ENCODE data around the gene PPP1R12A.
"Not testable (repeated sequence)": the region's sequence is repeated elsewhere in the genome, so short reads cannot be mapped to it uniquely, and the experiment has no call there.

The PPP1R12A gene

GRCh38 chr12:79935021-79935623 lies at the start of gene PPP1R12A:
Gene PPP1R12A, minus strand, starts transcription at chr12:79935097. Its CDS starts 166 bp downstream, at chr12:79934931.
- DNase-seq (peak; percentile 96), ATAC-seq (peak; percentile 94)

GRCh38 chr12:79983986-79984620 lies 49.2 kb upstream of the PPP1R12A start:
- no peak for ATAC-seq
- no peak for DNase-seq

GRCh38 chr12:79983492-79983891 lies 48.6 kb upstream of the PPP1R12A start:
- ATAC-seq (no peak), DNase-seq (no peak)

GRCh38 chr12:79982086-79983062 lies 47.5 kb upstream of the PPP1R12A start:
- DNase-seq (no peak), ATAC-seq (no peak)

- ATAC-seq = no peak
- DNase-seq = no peak
Measured at GRCh38 chr12:79978692-79979091, 43.8 kb upstream of the PPP1R12A start.

GRCh38 chr12:79977856-79978460 lies 43.1 kb upstream of the PPP1R12A start:
- DNase-seq, ATAC-seq: not testable (repeated sequence)

- ATAC-seq (no peak), DNase-seq (no peak)
Measured at GRCh38 chr12:79975143-79975542, 40.2 kb upstream of the PPP1R12A start.

GRCh38 chr12:79973801-79974200 lies 38.9 kb upstream of the PPP1R12A start:
- no peak for ATAC-seq
- no peak for DNase-seq

GRCh38 chr12:79964100-79964627 lies 29.3 kb upstream of the PPP1R12A start:
- no peak for ATAC-seq
- DNase-seq = no peak

GRCh38 chr12:79961411-79961810 lies 26.5 kb upstream of the PPP1R12A start:
- no peak for ATAC-seq
- no peak for DNase-seq

- ATAC-seq = no peak
- no peak for DNase-seq
Measured at GRCh38 chr12:79959484-79959883, 24.6 kb upstream of the PPP1R12A start.

GRCh38 chr12:79956896-79957295 lies 22.0 kb upstream of the PPP1R12A start:
- no peak for ATAC-seq

GRCh38 chr12:79955561-79955960 lies 20.7 kb upstream of the PPP1R12A start:
- DNase-seq (no peak), ATAC-seq (no peak)

More at GRCh38 chr12:79956896-79957295, 22.0 kb upstream of the PPP1R12A start:
- DNase-seq = no peak

GRCh38 chr12:79954037-79954610 lies 19.2 kb upstream of the PPP1R12A start:
- DNase-seq (no peak), ATAC-seq (no peak)

- DNase-seq (no peak), ATAC-seq (no peak)
Measured at GRCh38 chr12:79949098-79949497, 14.2 kb upstream of the PPP1R12A start.

GRCh38 chr12:79945433-79945832 lies 10.5 kb upstream of the PPP1R12A start:
- no peak for ATAC-seq
- DNase-seq = no peak

- no peak for ATAC-seq
- DNase-seq = no peak
Measured at GRCh38 chr12:79944565-79944964, 9.7 kb upstream of the PPP1R12A start.

GRCh38 chr12:79942846-79943245 lies 7.9 kb upstream of the PPP1R12A start:
- not testable (repeated sequence) for DNase-seq, ATAC-seq

GRCh38 chr12:79939728-79940310 lies 4.9 kb upstream of the PPP1R12A start:
- no peak for DNase-seq
- ATAC-seq = no peak

- ATAC-seq (no peak), DNase-seq (no peak)
Measured at GRCh38 chr12:79938843-79939242, 3.9 kb upstream of the PPP1R12A start.

GRCh38 chr12:79936670-79937069 lies 1.8 kb upstream of the PPP1R12A start:
- ATAC-seq = no peak

More at GRCh38 chr12:79936670-79937069, 1.8 kb upstream of the PPP1R12A start:
- no peak for DNase-seq

All from stimulated activated naive CD8-positive, alpha-beta T cell treated with anti-CD3 and anti-CD28 coated beads, Interleukin-15, Interleukin-2, amounts not matched to agents 100 U/mL and 50 U/mL, for 24 hours (primary cell).